DMS 273 (cell line): ENCODE data around the gene PHC2.

Source experiments
- DNase-seq: peaks from one replicate; lab custom pipeline; 2025; ENCODE audit not compliant: unreplicated experiment; lab: John Stamatoyannopoulos, UW

PHC2 gene

GRCh38 chr1:33372162-33372561 lies 58.7 kb downstream of the PHC2 start:
- no peak for DNase-seq

DNA sequence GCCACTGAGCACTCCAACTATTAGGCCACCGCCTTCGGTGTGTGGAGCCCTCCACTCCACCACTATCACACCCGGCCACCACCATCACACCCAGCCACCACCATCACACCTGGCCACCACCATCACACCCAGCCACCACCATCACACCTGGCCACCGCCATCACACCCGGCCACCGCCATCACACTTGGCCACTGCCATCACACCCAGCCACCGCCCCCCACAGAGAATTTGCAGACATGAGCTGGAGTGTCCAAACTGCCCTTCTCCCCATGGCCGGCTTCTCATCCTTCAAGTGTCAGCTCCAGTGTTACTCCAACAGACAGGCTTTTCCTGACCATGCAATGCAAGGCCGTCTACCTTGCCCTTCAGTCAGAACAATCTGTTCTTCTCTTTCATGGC lies 59.6 kb downstream of the PHC2 start:
- no peak for DNase-seq

GRCh38 chr1:33370827-33371226 lies 60.1 kb downstream of the PHC2 start:
- DNase-seq: no peak

DNA sequence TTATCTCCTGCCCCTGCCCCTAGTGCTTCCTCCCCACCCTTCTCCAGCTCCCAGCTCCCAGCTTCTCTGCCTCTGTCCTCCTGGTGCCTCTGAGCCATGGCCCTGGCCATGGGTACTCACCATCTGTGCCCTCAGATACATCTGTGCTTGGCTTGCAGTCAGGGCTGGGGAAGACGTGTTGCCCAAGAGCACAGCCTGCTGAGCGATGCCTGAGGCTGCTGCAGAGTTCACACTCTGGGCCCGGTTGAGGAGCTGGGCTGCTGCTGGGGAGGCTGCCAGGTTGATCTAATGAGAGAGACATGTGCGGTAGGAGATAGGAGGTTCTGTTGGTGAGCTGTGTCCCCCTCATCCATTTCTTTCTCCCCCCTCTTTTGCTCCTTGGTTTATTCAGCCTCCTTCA lies 60.6 kb downstream of the PHC2 start:
- peak; percentile 94 for DNase-seq

- DNase-seq: no peak
These were observed 61.1 kb downstream of the PHC2 start for GRCh38 chr1:33369764-33370163.

DNA sequence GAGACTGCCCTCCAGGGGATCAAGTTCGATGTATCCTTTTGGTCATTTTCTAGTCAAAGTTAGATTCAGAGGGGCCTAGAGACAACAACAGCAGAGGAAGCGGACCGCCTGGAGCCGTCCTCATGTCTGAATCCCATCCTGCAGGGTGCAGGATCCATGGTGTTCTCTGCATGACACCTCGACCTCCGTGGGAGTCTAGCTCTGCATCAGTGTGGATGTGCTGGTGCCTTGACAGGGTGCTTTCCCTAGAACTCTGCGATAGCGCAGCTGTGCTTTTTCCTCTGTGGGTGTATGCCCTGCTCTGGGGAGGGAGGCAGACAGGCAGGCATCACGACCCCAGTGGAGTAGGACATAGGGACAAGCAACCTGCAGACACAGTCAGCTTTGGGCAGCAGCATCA lies 61.8 kb downstream of the PHC2 start:
- DNase-seq: no peak

DNA sequence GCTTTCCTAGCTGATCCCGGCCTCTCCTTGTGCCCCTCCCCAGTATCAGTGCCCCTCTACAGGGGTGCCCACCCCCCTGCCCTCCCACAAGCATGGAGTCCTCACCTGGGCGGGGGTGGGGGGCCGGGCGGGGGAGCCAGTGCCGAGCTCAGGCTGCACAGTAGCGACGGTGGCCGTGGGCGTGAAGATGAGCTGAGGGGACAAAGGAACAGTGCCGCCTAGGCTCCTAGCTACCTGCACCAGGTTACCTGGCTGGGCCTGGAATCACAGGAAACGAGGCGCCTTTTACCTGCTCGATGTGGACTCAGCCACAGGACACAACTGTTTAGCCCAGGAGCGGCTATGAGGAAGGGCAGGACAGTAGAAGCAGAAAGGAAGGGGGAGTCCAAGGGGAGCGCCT lies 62.5 kb downstream of the PHC2 start:
- DNase-seq: no peak

- peak; percentile 92 for DNase-seq
These were observed 63.1 kb downstream of the PHC2 start for GRCh38 chr1:33367485-33368405.

DNA sequence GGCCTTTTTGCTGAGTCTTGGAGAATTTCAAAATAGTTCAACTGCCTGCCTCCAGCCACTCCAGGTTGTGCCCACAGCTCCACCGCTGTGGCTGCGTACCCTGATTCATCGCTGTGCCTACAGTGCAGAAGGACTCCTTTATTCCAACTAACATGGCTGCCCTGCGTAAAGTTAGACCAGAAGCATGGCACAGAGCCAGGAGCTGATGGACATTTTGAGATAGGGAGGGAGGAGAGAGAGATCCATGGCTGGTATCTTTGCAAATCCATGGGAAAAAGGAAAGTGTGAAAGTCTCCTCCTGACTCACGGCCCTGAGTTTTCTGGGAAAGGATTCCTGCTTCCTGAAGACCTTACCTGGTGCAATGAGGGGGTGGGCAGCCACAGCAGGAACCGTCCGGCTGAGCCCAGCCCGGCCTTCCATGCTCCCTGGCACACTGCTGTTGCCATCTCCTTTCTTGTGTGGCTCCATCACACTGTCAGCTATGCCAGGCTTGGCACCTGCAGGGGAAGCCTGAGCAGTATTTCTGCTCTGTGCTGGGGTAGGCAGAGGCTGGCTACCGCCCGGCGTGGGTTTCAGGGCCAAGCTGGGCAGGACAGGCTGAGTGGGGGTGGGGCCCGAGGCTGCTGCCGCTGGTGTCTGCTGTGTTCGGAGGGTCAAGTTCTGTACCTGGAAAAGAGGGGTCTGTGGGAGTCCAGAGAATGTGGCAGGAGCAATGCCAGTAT lies 64.0 kb downstream of the PHC2 start:
- no peak for DNase-seq

GRCh38 chr1:33365560-33365997 lies 65.3 kb downstream of the PHC2 start:
- no peak for DNase-seq

DNA sequence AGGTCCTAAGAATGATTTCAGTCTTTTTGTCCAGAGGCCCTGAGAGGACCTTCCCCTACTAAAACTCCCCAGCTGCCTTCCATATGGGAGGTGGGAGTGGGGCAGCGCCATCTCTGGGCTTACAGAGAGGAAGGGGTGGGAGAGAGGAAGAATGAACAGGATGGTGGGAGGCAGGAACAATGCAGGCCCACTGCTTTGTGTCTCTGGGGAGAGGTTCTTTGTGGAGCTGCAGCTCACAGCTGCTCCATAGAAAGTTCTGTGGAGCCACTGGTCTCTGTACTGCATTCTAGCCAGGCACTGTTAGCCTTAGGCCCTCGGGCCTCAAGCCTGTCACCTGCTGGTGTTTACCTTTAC lies 66.4 kb downstream of the PHC2 start:
- peak; percentile 94 for DNase-seq

- DNase-seq: peak; percentile 74
These were observed 67.4 kb downstream of the PHC2 start for GRCh38 chr1:33363470-33363861.

DNA sequence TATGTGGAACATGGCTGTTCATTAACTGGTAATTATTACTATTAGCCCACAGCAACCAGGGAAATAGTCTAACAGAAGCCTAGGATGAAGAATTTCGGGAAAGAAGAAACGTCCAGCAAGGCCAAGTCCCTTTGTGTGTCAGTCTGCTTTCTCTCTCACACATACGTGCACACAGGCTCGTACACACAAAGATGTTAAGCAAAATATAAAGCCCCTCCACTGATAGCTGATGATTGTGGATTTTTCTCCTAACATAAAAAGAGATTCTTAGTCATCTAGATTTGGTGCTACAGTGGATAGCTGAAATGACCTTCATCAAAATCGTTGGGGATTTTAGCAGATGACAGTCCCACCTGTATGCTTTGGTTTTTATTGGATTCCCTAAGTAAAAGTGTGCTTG lies 67.9 kb downstream of the PHC2 start:
- no peak for DNase-seq

DNA sequence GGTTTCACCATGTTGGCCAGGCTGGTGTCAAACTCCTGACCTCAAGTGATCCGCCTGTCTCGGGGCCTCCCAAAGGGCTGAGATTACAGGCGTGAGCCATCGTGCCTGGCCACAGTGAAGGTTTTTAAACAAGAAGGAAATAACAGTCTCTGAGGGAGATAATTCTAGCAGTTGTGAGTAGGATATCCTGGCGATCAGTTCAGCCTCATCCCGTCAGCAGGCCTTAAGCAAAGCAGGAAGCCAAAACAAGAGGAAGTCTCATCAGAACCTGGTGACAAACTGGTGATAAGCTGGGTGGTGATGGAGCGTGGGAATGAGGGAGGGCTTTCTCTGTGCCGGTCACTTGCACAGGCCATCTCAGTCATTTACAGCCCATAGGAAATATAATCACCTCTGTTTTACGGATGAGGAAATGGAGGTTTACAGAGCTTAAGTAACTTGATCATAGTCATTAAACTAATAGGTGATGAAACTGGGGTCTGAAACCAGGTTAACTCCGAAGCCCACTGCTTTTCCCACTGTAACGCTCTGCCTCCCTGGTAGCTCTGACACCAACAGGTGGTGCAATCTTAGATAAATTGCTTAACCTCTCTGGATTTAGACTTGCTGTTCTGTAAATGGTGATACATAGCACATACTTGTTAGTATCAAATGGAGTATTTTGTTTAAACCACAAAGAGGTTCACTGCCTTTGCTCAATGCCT lies 69.2 kb downstream of the PHC2 start:
- no peak for DNase-seq

DNA sequence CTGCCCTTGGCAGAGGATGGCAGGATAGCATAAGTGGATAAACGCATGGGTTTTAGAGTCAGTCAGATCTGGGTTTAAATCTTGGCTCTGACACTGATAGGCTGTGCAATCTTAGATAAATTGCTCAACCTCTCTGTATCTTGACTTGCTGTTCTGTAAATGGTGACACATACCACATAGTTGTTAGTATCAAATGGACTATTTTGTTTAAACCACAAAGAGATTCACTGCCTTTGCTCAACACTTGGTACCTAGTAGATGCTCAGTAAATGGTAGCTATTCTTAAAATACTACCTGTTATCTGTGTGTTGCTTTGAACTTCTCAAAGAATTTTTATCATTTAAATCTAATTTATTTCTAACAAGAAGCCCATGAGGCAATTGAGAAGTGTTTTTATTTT lies 70.5 kb downstream of the PHC2 start:
- DNase-seq: no peak

- DNase-seq: no peak
These were observed 71.0 kb downstream of the PHC2 start for GRCh38 chr1:33359931-33360330.

- DNase-seq: no peak
These were observed 71.9 kb downstream of the PHC2 start for GRCh38 chr1:33358795-33359503.

- no peak for DNase-seq
These were observed 72.6 kb downstream of the PHC2 start for GRCh38 chr1:33358114-33358794.

- DNase-seq: no peak
These were observed 73.8 kb downstream of the PHC2 start for GRCh38 chr1:33357099-33357498.

GRCh38 chr1:33354707-33355316 lies 76.1 kb downstream of the PHC2 start:
- DNase-seq: no peak
